Hepatocyte (in vitro differentiated cells): ENCODE data around the gene SNTB2. TPM values are rescaled to one million over a fixed set of nuclear protein-coding genes. Genes with fewer than 3 reads are reported as not detected.
"Not testable (repeated sequence)": the region's sequence is repeated elsewhere in the genome, so short reads cannot be mapped to it uniquely, and the experiment has no call there.

ENCODE experiments used
- DNase-seq: peaks from one replicate; pipeline ENCODE4 v3.0.0-alpha.2; 2016; ENCODE audit warnings: low spot score
- H2AFZ ChIP-seq: fragments of 200-600 bp; sonication (generic); 2 replicates; pipeline ENCODE4 v1.6.0; 2016; ENCODE audit warnings: antibody characterized with exemption, mild to moderate bottlenecking
- H3K27ac ChIP-seq: fragments of 200-600 bp; sonication (generic); 2 replicates; pipeline ENCODE4 v1.5.1; 2016; ENCODE audit warnings: mild to moderate bottlenecking
- H3K27me3 ChIP-seq: fragments of 200-600 bp; sonication (generic); 2 replicates; pipeline ENCODE4 v1.6.1; 2016
- H3K36me3 ChIP-seq: fragments of 200-600 bp; sonication (generic); replicated peaks from 2 replicates; pipeline ENCODE4 v1.5.1; 2016; ENCODE audit warnings: low read depth; ENCODE audit not compliant: insufficient read depth
- H3K4me1 ChIP-seq: fragments of 200-600 bp; sonication (generic); 2 replicates; pipeline ENCODE4 v1.5.1; 2016; ENCODE audit warnings: mild to moderate bottlenecking, moderate library complexity; ENCODE audit not compliant: insufficient read depth
- H3K4me2 ChIP-seq: fragments of 200-600 bp; sonication (generic); 2 replicates; pipeline ENCODE4 v1.6.0; 2016
- H3K4me3 ChIP-seq: fragments of 200-600 bp; sonication (generic); 2 replicates; pipeline ENCODE4 v1.5.1; 2016; ENCODE audit warnings: mild to moderate bottlenecking
- H3K79me2 ChIP-seq: fragments of 200-600 bp; sonication (generic); 2 replicates; pipeline ENCODE4 v1.6.0; 2017; ENCODE audit warnings: mild to moderate bottlenecking
- H3K9me2 ChIP-seq: fragments of 200-600 bp; sonication (generic); replicated peaks from 2 replicates; pipeline ENCODE4 v1.6.0; 2017; ENCODE audit warnings: mild to moderate bottlenecking; ENCODE audit not compliant: insufficient read depth
- H3K9me3 ChIP-seq: fragments of 200-600 bp; sonication (generic); 2 replicates; pipeline ENCODE4 v1.5.1; 2016; ENCODE audit warnings: low read depth, mild to moderate bottlenecking
- H4K20me1 ChIP-seq: fragments of 200-600 bp; sonication (generic); 2 replicates; pipeline ENCODE4 v1.6.0; 2016; ENCODE audit warnings: mild to moderate bottlenecking; ENCODE audit not compliant: insufficient read depth, poor library complexity, severe bottlenecking
- CTCF ChIP-seq: fragments of 200-600 bp; sonication (generic); IDR thresholded peaks from 2 replicates; pipeline ENCODE4 v1.5.1; 2016; ENCODE audit warnings: antibody characterized with exemption, mild to moderate bottlenecking; ENCODE audit not compliant: poor library complexity
- EZH2 ChIP-seq: fragments of 200-600 bp; sonication (generic); IDR thresholded peaks from 2 replicates; pipeline ENCODE4 v1.6.1; 2016; ENCODE audit warnings: antibody characterized with exemption, mild to moderate bottlenecking, borderline replicate concordance
- EZH2phosphoT487 ChIP-seq: fragments of 200-600 bp; sonication (generic); IDR thresholded peaks from one replicate; pipeline ENCODE4 v1.6.1; 2018; ENCODE audit warnings: antibody characterized with exemption, mild to moderate bottlenecking, low read depth, moderate library complexity; ENCODE audit not compliant: unreplicated experiment, severe bottlenecking
- whole genome bisulfite sequencing: methylation state at CpG from one replicate; pipeline ENCODE4 v1.1.6; 2016; ENCODE audit warnings: low lambda C conversion rate; ENCODE audit errors: missing lambda C conversion rate; 5-methylcytosine and 5-hydroxymethylcytosine counted together
- polyA plus RNA-seq: library from polyadenylated mRNA; unstranded; fragments of >200 nt; fragmentation: Nextera tagmentation; extraction: Ambion mirVana; gene quantifications from 2 replicates; pipeline ENCODE4 v1.2.1, GENCODE V29; 2016
- total RNA-seq: library from RNA; depleted of rRNA; stranded (reverse); fragments of >200 nt; gene quantifications from 2 replicates; pipeline ENCODE4 v1.2.3, GENCODE V29; 2014

SNTB2 gene
- total RNA-seq (19.5 and 21.5 TPM in 2 replicates), polyA plus RNA-seq (36.7 and 46.3 TPM in 2 replicates)

GRCh38 chr16:69186642-69187445 lies at the start of gene SNTB2:
SNTB2 (plus strand) TSS chr16:69187164; CDS start chr16:69187167, 3 bp downstream.
- no peak for TF ChIP-seq CTCF
- TF ChIP-seq EZH2phosphoT487, result no peak
- TF ChIP-seq EZH2, result no peak
- 2% methylated on average over 41 of the region's 69 CpGs for WGBS
- peaks cover 21% of the 10 kb centered on the region for H3K4me1 ChIP-seq

GRCh38 chr16:69138608-69139007 lies 48.4 kb upstream of the SNTB2 start:
- H3K27ac ChIP-seq, result no peak overlapping the region
- H3K4me2 ChIP-seq, result no peak overlapping the region
- H4K20me1 ChIP-seq, result no peaks in the 10 kb centered on the region
- no peaks in the 10 kb centered on the region for H3K36me3 ChIP-seq
- H3K79me2 ChIP-seq, result peaks cover 53% of the 10 kb centered on the region
- 91% methylated on average over 2 of the region's 2 CpGs for WGBS
- DNase-seq, result no peak
- TF ChIP-seq EZH2, result no peak
- TF ChIP-seq EZH2phosphoT487, result no peak
- no peak for TF ChIP-seq CTCF
- no peak overlapping the region for H2AFZ ChIP-seq
- no peak overlapping the region for H3K4me3 ChIP-seq
- H3K27me3 ChIP-seq, result no peaks in the 10 kb centered on the region
- no peaks in the 10 kb centered on the region for H3K9me3 ChIP-seq
- no peaks in the 10 kb centered on the region for H3K9me2 ChIP-seq
- peaks cover 2% of the 10 kb centered on the region for H3K4me1 ChIP-seq

More at GRCh38 chr16:69186642-69187445, at the start of gene SNTB2:
- no peaks in the 10 kb centered on the region for H3K9me2 ChIP-seq
- H3K27me3 ChIP-seq, result no peaks in the 10 kb centered on the region
- no peaks in the 10 kb centered on the region for H3K36me3 ChIP-seq
- peaks cover 44% of the 10 kb centered on the region for H3K79me2 ChIP-seq
- peak within 1 kb of the TSS; percentile 87 for H2AFZ ChIP-seq
- peak within 1 kb of the TSS; percentile 96 for H3K27ac ChIP-seq
- peak within 1 kb of the TSS; percentile 84 for H3K4me2 ChIP-seq
- no peaks in the 10 kb centered on the region for H3K9me3 ChIP-seq
- peak within 1 kb of the TSS; percentile 73 for H3K4me3 ChIP-seq
- peak; percentile 97 for DNase-seq
- H4K20me1 ChIP-seq, result peaks cover 7% of the 10 kb centered on the region

GRCh38 chr16:69139464-69139863 lies 47.5 kb upstream of the SNTB2 start:
- not testable (repeated sequence) for H2AFZ ChIP-seq, H3K4me3 ChIP-seq, H4K20me1 ChIP-seq, H3K36me3 ChIP-seq, H3K4me2 ChIP-seq, H3K27me3 ChIP-seq, DNase-seq, H3K9me3 ChIP-seq, H3K27ac ChIP-seq, H3K4me1 ChIP-seq, H3K9me2 ChIP-seq
- H3K79me2 ChIP-seq, result peaks cover 45% of the 10 kb centered on the region
- 98% methylated on average over 7 of the region's 7 CpGs for WGBS

- Histone ChIP-seq H3K9me2 (no peaks in the 10 kb centered on the region), H4K20me1 (no peaks in the 10 kb centered on the region), H3K79me2 (peaks cover 32% of the 10 kb centered on the region), H3K9me3 (no peaks in the 10 kb centered on the region), H3K4me3 (no peak overlapping the region), H2AFZ (no peak overlapping the region), H3K27me3 (no peaks in the 10 kb centered on the region), H3K27ac (no peak overlapping the region), H3K36me3 (no peaks in the 10 kb centered on the region), H3K4me2 (no peak overlapping the region), H3K4me1 (no peaks in the 10 kb centered on the region)
- 94% methylated on average over 5 of the region's 5 CpGs for WGBS
- no peak for DNase-seq
- TF ChIP-seq EZH2 (no peak), EZH2phosphoT487 (no peak), CTCF (no peak)
These were observed 46.0 kb upstream of the SNTB2 start for GRCh38 chr16:69141014-69141413.
